ENCODE measurements around the gene CACNA2D3. TPM values are rescaled to one million over a fixed set of nuclear protein-coding genes. Genes with fewer than 3 reads are reported as not detected.
"Not testable (repeated sequence)": the region's sequence is repeated elsewhere in the genome, so short reads cannot be mapped to it uniquely, and the experiment has no call there.

CACNA2D3 gene
- 0.48 TPM for total RNA-seq
- long read RNA-seq, partial matches to known transcripts, result 0 of 1 reads
- long read RNA-seq, other reads (novel, unspliced or antisense), result 1 of 1 reads

GRCh38 chr3:54122324-54123002 is at the start of gene CACNA2D3:
TSS of gene CACNA2D3 (plus strand) at chr3:54122552.
- DNase-seq (ENCODE audit: low spot score), result no peak

- no peak for DNase-seq (ENCODE audit: low spot score)
Observed at GRCh38 chr3:54073386-54073785, 49.0 kb upstream of the CACNA2D3 start.

GRCh38 chr3:54079314-54079713 is 43.0 kb upstream of the CACNA2D3 start:
- DNase-seq (ENCODE audit: low spot score), result no peak

GRCh38 chr3:54079730-54080325 is 42.5 kb upstream of the CACNA2D3 start:
- DNase-seq (ENCODE audit: low spot score), result no peak

GRCh38 chr3:54083921-54084320 is 38.4 kb upstream of the CACNA2D3 start:
- DNase-seq (ENCODE audit: low spot score), result no peak

GRCh38 chr3:54085936-54086335 is 36.4 kb upstream of the CACNA2D3 start:
- no peak for DNase-seq (ENCODE audit: low spot score)

- DNase-seq (ENCODE audit: low spot score), result no peak
Observed at GRCh38 chr3:54086652-54087405, 35.5 kb upstream of the CACNA2D3 start.

GRCh38 chr3:54087581-54088410 is 34.6 kb upstream of the CACNA2D3 start:
- DNase-seq (ENCODE audit: low spot score), result no peak

- no peak for DNase-seq (ENCODE audit: low spot score)
Observed at GRCh38 chr3:54093491-54094248, 28.7 kb upstream of the CACNA2D3 start.

- no peak for DNase-seq (ENCODE audit: low spot score)
Observed at GRCh38 chr3:54094926-54095325, 27.4 kb upstream of the CACNA2D3 start.

- no peak for DNase-seq (ENCODE audit: low spot score)
Observed at GRCh38 chr3:54099381-54099780, 23.0 kb upstream of the CACNA2D3 start.

GRCh38 chr3:54104084-54104483 is 18.3 kb upstream of the CACNA2D3 start:
- no peak for DNase-seq (ENCODE audit: low spot score)

GRCh38 chr3:54116129-54116528 is 6.2 kb upstream of the CACNA2D3 start:
- DNase-seq (ENCODE audit: low spot score), result not testable (repeated sequence)

- DNase-seq (ENCODE audit: low spot score), result no peak
Observed at GRCh38 chr3:54120657-54121413, 1.5 kb upstream of the CACNA2D3 start.

- DNase-seq (ENCODE audit: low spot score), result no peak
Observed at GRCh38 chr3:54121414-54122323, 683 bp upstream of the CACNA2D3 start.

- no peak for DNase-seq (ENCODE audit: low spot score)
Observed at GRCh38 chr3:54123003-54123775, 837 bp downstream of the CACNA2D3 start.

GRCh38 chr3:54123776-54124196 is 1.4 kb downstream of the CACNA2D3 start:
- no peak for DNase-seq (ENCODE audit: low spot score)

GRCh38 chr3:54125300-54125699 is 2.9 kb downstream of the CACNA2D3 start:
- DNase-seq (ENCODE audit: low spot score), result no peak
